ENCODE results near the gene PIK3AP1.

GRCh38 chr10:96560489-96560888 lies 159.8 kb downstream of the PIK3AP1 start:
- TF ChIP-seq, protein P1, sequence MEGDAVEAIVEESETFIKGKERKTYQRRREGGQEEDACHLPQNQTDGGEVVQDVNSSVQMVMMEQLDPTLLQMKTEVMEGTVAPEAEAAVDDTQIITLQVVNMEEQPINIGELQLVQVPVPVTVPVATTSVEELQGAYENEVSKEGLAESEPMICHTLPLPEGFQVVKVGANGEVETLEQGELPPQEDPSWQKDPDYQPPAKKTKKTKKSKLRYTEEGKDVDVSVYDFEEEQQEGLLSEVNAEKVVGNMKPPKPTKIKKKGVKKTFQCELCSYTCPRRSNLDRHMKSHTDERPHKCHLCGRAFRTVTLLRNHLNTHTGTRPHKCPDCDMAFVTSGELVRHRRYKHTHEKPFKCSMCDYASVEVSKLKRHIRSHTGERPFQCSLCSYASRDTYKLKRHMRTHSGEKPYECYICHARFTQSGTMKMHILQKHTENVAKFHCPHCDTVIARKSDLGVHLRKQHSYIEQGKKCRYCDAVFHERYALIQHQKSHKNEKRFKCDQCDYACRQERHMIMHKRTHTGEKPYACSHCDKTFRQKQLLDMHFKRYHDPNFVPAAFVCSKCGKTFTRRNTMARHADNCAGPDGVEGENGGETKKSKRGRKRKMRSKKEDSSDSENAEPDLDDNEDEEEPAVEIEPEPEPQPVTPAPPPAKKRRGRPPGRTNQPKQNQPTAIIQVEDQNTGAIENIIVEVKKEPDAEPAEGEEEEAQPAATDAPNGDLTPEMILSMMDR (IDR thresholded peaks at IDR 0.05) = no peak
- no peak for TF ChIP-seq POLR2A (IDR thresholded peaks at IDR 0.05)

All from upper lobe of left lung (tissue), 4 donors.